PC-3 (cell line): ENCODE data around the gene HS3ST5. TPM values are rescaled to one million over a fixed set of nuclear protein-coding genes. Genes with fewer than 3 reads are reported as not detected.

Experiments used
- ATAC-seq: fragments of 200-7000 bp; cut with Tn5 transposase; 2 replicates; pipeline ENCODE4 v1.9.1; 2020; ENCODE audit warnings: mild to moderate bottlenecking, moderate library complexity
- BruUV-seq: library from RNA; stranded (reverse); fragments of 400-500 nt; replicated peaks from 2 replicates; lab custom pipeline; 2021; lab: Mats Ljungman, UMichigan
- CTCF ChIA-PET: fragments of 300-600 bp; sonication (Branson Sonifier 250); formaldehyde crosslinking; loops from one replicate; lab custom pipeline; 2022; ENCODE audit warnings: antibody characterized with exemption; lab: Charles Lee
- POLR2A ChIA-PET: fragments of 300-600 bp; sonication (Branson Sonifier 250); formaldehyde crosslinking; loops from one replicate; lab custom pipeline; 2022; ENCODE audit warnings: antibody characterized with exemption; ENCODE audit not compliant: unreplicated experiment; lab: Charles Lee
- DNase-seq: peaks from one replicate; pipeline ENCODE4 v3.0.0-alpha.2; 2015
- H2AFZ ChIP-seq: fragments of 300-600 bp; sonication (generic); 2 replicates; pipeline ENCODE4 v1.6.0; 2016; ENCODE audit warnings: antibody characterized with exemption, low read length
- H3F3A ChIP-seq: fragments of 300-600 bp; sonication (generic); one replicate; pipeline ENCODE4 v1.6.0; 2017; ENCODE audit warnings: antibody characterized with exemption, low read length, control low read depth, mild to moderate bottlenecking; ENCODE audit not compliant: unreplicated experiment
- H3K27ac ChIP-seq: fragments of 300-600 bp; sonication (generic); 2 replicates; pipeline ENCODE4 v1.5.1; 2016; ENCODE audit warnings: mild to moderate bottlenecking, low read length
- H3K27me3 ChIP-seq: fragments of 300-600 bp; sonication (generic); 2 replicates; pipeline ENCODE4 v1.6.1; 2016; ENCODE audit warnings: low read length, mixed read lengths
- H3K36me3 ChIP-seq: fragments of 300-600 bp; sonication (generic); 2 replicates; pipeline ENCODE4 v1.6.1; 2016; ENCODE audit warnings: low read depth, mixed run types, low read length, mixed read lengths
- H3K4me1 ChIP-seq: fragments of 300-600 bp; sonication (generic); 2 replicates; pipeline ENCODE4 v1.5.1; 2016; ENCODE audit warnings: low read length; ENCODE audit not compliant: insufficient read depth
- H3K4me2 ChIP-seq: fragments of 300-600 bp; sonication (generic); 2 replicates; pipeline ENCODE4 v1.6.0; 2016; ENCODE audit warnings: low read length
- H3K4me3 ChIP-seq: fragments of 300-600 bp; sonication (generic); 2 replicates; pipeline ENCODE4 v1.5.1; 2016; ENCODE audit warnings: mild to moderate bottlenecking, low read length, mixed read lengths
- H3K79me2 ChIP-seq: fragments of 300-600 bp; sonication (generic); 2 replicates; pipeline ENCODE4 v1.6.1; 2017; ENCODE audit warnings: low read length, mixed read lengths
- H3K9ac ChIP-seq: fragments of 300-600 bp; sonication (generic); 2 replicates; pipeline ENCODE4 v1.6.0; 2016; ENCODE audit warnings: mild to moderate bottlenecking, low read length
- H3K9me2 ChIP-seq: fragments of 300-600 bp; sonication (generic); replicated peaks from 2 replicates; pipeline ENCODE4 v1.6.1; 2016; ENCODE audit warnings: mixed run types, low read length, mixed read lengths
- H3K9me3 ChIP-seq: fragments of 300-600 bp; sonication (generic); 2 replicates; pipeline ENCODE4 v1.6.1; 2016; ENCODE audit warnings: low read length, mixed read lengths
- H4K20me1 ChIP-seq: fragments of 300-600 bp; sonication (generic); 2 replicates; pipeline ENCODE4 v1.6.1; 2016; ENCODE audit warnings: low read length, mixed read lengths
- CTCF ChIP-seq: fragments of 300-600 bp; sonication (generic); conservative IDR thresholded peaks from 2 replicates; pipeline ENCODE4 v1.5.1; 2017; ENCODE audit warnings: antibody characterized with exemption, low read depth, mild to moderate bottlenecking, low read length
- EZH2 ChIP-seq: fragments of 300-600 bp; sonication (generic); IDR thresholded peaks from one replicate; pipeline ENCODE4 v1.6.1; 2017; ENCODE audit warnings: antibody characterized with exemption, mild to moderate bottlenecking, low read length; ENCODE audit not compliant: unreplicated experiment
- EZH2phosphoT487 ChIP-seq: fragments of 300-600 bp; sonication (generic); IDR thresholded peaks from 2 replicates; pipeline ENCODE4 v1.6.1; 2018; ENCODE audit warnings: mild to moderate bottlenecking, antibody characterized with exemption, low read length, borderline replicate concordance
- intact Hi-C: fragments of 100-400 bp; cut with micrococcal nuclease; formaldehyde crosslinking; loops from 2 replicates; pipeline ENCODE4 v1.9.0; 2023
- total RNA-seq: library from RNA; depleted of rRNA; stranded (reverse); fragments of >200 nt; gene quantifications from 2 replicates; pipeline ENCODE4 v1.2.3, GENCODE V29; 2014

HS3ST5 gene
- total RNA-seq, 1 experiment from 2014 or later, result 1.2 TPM

GRCh38 chr6:114389111-114389510 lies 46.3 kb upstream of the HS3ST5 start:
- Histone ChIP-seq H3K9ac (no peak overlapping the region), H3K79me2 (no peaks in the 10 kb centered on the region), H3K27ac (no peak overlapping the region), H4K20me1 (no peaks in the 10 kb centered on the region), H3K4me1 (peaks cover 4% of the 10 kb centered on the region), H3K4me3 (no peak overlapping the region), H3K27me3 (no peaks in the 10 kb centered on the region), H3K36me3 (no peaks in the 10 kb centered on the region), H3K4me2 (no peak overlapping the region), H3F3A (no peaks in the 10 kb centered on the region), H3K9me2 (no peaks in the 10 kb centered on the region), H3K9me3 (no peaks in the 10 kb centered on the region), H2AFZ (no peak overlapping the region)
- ATAC-seq (no peak), DNase-seq (no peak)
- TF ChIP-seq EZH2phosphoT487 (no peak), CTCF (no peak), EZH2 (no peak)
- CTCF ChIA-PET, result no interaction called here
- intact Hi-C loops, result no loop called here
- POLR2A ChIA-PET, result no interaction called here
- no TSS peak for BruUV-seq

- no peak for DNase-seq
- ChIA-PET CTCF (no interaction called here), POLR2A (no interaction called here)
- no peaks in the 10 kb centered on the region; the same call in none of the 2 replicates for H3K4me1 ChIP-seq
- no peaks in the 10 kb centered on the region for H4K20me1 ChIP-seq
- no peak overlapping the region for H2AFZ ChIP-seq
- no peak overlapping the region for H3K4me2 ChIP-seq
- no TSS peak for BruUV-seq
- TF ChIP-seq CTCF (no peak), EZH2phosphoT487 (no peak), EZH2 (no peak)
- no peaks in the 10 kb centered on the region for H3K9me2 ChIP-seq
- H3K27ac ChIP-seq, result no peak overlapping the region
- H3K27me3 ChIP-seq, result no peaks in the 10 kb centered on the region
- H3F3A ChIP-seq, result no peaks in the 10 kb centered on the region
- H3K9me3 ChIP-seq, result no peaks in the 10 kb centered on the region
- no peaks in the 10 kb centered on the region for H3K79me2 ChIP-seq
- H3K4me3 ChIP-seq, result no peak overlapping the region
- no peaks in the 10 kb centered on the region for H3K36me3 ChIP-seq
- no peak overlapping the region for H3K9ac ChIP-seq
- ATAC-seq, result no peak
- intact Hi-C loops, result no loop called here
Measured at GRCh38 chr6:114382406-114382805, 39.6 kb upstream of the HS3ST5 start.

GRCh38 chr6:114377881-114378280 lies 35.1 kb upstream of the HS3ST5 start:
- H3K9ac ChIP-seq, result no peak overlapping the region
- no peaks in the 10 kb centered on the region for H3F3A ChIP-seq
- no peaks in the 10 kb centered on the region for H3K79me2 ChIP-seq
- TF ChIP-seq CTCF, result no peak
- no peak for TF ChIP-seq EZH2
- no peak for TF ChIP-seq EZH2phosphoT487
- intact Hi-C loops, result no loop called here
- peaks cover 14% of the 10 kb centered on the region for H3K4me1 ChIP-seq
- ChIA-PET POLR2A (no interaction called here), CTCF (no interaction called here)
- ATAC-seq, result peak; percentile 63
- H3K27ac ChIP-seq, result no peak overlapping the region
- peak overlapping the region; percentile 41 for H2AFZ ChIP-seq
- no TSS peak for BruUV-seq
- H3K27me3 ChIP-seq, result no peaks in the 10 kb centered on the region
- no peaks in the 10 kb centered on the region for H3K9me3 ChIP-seq
- peak overlapping the region; percentile 48 for H3K4me2 ChIP-seq
- no peaks in the 10 kb centered on the region for H3K9me2 ChIP-seq
- DNase-seq, result peak; percentile 50
- no peaks in the 10 kb centered on the region for H3K36me3 ChIP-seq
- no peaks in the 10 kb centered on the region for H4K20me1 ChIP-seq
- no peak overlapping the region for H3K4me3 ChIP-seq
